Stomach (tissue), 4 donors: ENCODE data around the gene PLCXD1.

Source experiments
- CTCF ChIP-seq, 7 experiments: fragments of 450-650 bp in 4 of 7; fragments of 200-600 bp in 3 of 7; sonication (generic) in 3 of 7; IDR thresholded peaks; one replicate each; pipeline ENCODE4 v1.5.1; 2016 to 2019; ENCODE audit warnings: antibody characterized with exemption in 7 of 7, control low read depth in 2 of 7, mild to moderate bottlenecking in 1 of 7
- EP300 ChIP-seq: sonication (generic); formaldehyde crosslinking; IDR thresholded peaks from one replicate; pipeline ENCODE4 v1.6.1; 2017; ENCODE audit warnings: antibody characterized with exemption
- POLR2A ChIP-seq, 4 donors: fragments of 450-650 bp; IDR thresholded peaks; one replicate each; pipeline ENCODE4 v1.6.1; 2016; ENCODE audit warnings: antibody characterized with exemption in 4 of 4, control low read depth in 2 of 4, mild to moderate bottlenecking in 1 of 4, moderate library complexity in 1 of 4
- POLR2AphosphoS5 ChIP-seq, 3 donors: sonication (generic); formaldehyde crosslinking; IDR thresholded peaks; one replicate each; pipeline ENCODE4 v1.6.1; 2016; ENCODE audit warnings: antibody characterized with exemption in 3 of 3

- TF ChIP-seq CTCF (IDR thresholded peaks at IDR 0.05) = peak in 2 of 7 experiments; percentile 12 to 20
- TF ChIP-seq POLR2A (IDR thresholded peaks at IDR 0.05) = no peak
- no peak for TF ChIP-seq EP300
- peak in 2 of 3 donors; percentile 57 to 83 for TF ChIP-seq POLR2AphosphoS5 (IDR thresholded peaks at IDR 0.05)
Observed at GRCh38 chrX:318739-319578, 37.8 kb downstream of the PLCXD1 start, which contains the start of gene GTPBP6.
